ENCODE results near the gene B4GALNT2. TPM values are rescaled to one million over a fixed set of nuclear protein-coding genes. Genes with fewer than 3 reads are reported as not detected.
"Not testable (repeated sequence)": the region's sequence is repeated elsewhere in the genome, so short reads cannot be mapped to it uniquely, and the experiment has no call there.

B4GALNT2 gene
- total RNA-seq, 4 donors from 2014 or later = 0.33 to 10.1 (median 3.9) TPM

DNA sequence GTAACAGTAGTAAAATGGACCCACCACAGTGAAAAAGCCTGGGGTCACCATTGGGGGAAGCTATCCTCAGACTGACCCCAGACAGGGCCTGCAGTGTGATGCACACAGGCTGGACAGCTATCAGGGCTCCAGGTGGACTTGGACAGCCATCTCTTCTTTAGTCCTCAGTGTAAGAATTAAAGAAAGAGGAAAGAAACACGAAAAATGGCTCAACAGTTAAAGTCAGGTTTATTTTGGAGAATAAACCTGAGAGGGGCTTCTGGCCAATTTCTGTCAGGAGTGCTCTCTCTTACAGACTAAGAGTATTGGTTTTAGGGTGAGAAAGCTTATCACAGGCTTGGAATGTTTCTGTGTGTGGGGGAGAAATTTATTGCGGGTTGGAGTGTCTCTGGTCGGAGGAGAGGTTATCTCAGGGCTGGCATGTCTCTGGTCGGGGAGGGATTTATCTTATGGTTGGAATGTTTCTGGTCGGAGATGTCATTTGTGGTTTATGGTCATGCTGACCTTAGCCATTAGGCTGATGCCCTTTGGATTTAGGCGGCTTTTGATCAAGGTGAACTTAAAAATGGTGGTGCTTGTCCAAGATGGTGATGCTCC is 10.8 kb upstream of the B4GALNT2 start:
- no peak overlapping the region for H3K4me3 ChIP-seq (replicated peaks in 1 of 3)
- H3K27me3 ChIP-seq = no peaks in the 10 kb centered on the region
- no peak for TF ChIP-seq POLR2A (IDR thresholded peaks at IDR 0.05)
- TF ChIP-seq, protein P1, sequence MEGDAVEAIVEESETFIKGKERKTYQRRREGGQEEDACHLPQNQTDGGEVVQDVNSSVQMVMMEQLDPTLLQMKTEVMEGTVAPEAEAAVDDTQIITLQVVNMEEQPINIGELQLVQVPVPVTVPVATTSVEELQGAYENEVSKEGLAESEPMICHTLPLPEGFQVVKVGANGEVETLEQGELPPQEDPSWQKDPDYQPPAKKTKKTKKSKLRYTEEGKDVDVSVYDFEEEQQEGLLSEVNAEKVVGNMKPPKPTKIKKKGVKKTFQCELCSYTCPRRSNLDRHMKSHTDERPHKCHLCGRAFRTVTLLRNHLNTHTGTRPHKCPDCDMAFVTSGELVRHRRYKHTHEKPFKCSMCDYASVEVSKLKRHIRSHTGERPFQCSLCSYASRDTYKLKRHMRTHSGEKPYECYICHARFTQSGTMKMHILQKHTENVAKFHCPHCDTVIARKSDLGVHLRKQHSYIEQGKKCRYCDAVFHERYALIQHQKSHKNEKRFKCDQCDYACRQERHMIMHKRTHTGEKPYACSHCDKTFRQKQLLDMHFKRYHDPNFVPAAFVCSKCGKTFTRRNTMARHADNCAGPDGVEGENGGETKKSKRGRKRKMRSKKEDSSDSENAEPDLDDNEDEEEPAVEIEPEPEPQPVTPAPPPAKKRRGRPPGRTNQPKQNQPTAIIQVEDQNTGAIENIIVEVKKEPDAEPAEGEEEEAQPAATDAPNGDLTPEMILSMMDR (IDR thresholded peaks at IDR 0.05) = no peak
- no peak overlapping the region for H3K27ac ChIP-seq
- no peaks in the 10 kb centered on the region for H3K36me3 ChIP-seq
- intact Hi-C loops (cut with DNase I) = no loop called here
- WGBS, 2 donors = 93 to 95% methylated on average over 6 of the region's 6 CpGs
- DNase-seq = no peak
- peaks cover 22 to 26% of the 10 kb centered on the region in 2 donors for H3K4me1 ChIP-seq
- H3K9me3 ChIP-seq = no peaks in the 10 kb centered on the region

DNA sequence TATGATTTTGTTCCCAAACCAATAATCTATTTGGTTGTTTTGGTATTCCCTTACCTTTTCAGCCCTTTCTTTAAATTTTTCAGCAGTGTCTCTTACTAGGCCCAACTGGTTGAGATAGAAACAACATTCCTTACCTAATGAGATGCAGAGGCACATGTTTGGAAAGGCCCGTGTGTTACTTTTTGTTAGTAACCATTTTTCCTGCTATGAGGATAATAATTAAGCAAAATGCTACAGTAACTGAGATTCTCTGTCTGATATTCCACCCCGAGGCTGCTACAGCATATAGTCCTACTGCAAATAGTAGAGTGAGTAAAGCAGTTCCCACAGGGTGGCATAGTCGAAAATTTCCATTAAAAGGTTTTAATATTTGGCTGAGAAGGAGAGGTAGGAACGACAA is 10.0 kb upstream of the B4GALNT2 start:
- peak overlapping the region in 2 of 3 donors; percentile 82 to 86 for H3K27ac ChIP-seq
- H3K27me3 ChIP-seq = no peaks in the 10 kb centered on the region
- peaks cover 24 to 31% of the 10 kb centered on the region in 2 donors for H3K4me1 ChIP-seq
- TF ChIP-seq, protein P1 (IDR thresholded peaks at IDR 0.05) = no peak
- TF ChIP-seq POLR2A (IDR thresholded peaks at IDR 0.05) = no peak
- H3K9me3 ChIP-seq = no peaks in the 10 kb centered on the region
- intact Hi-C loops (cut with DNase I) = no loop called here
- 61 to 65% methylated on average over 4 of the region's 4 CpGs for WGBS, 2 donors
- H3K36me3 ChIP-seq = no peaks in the 10 kb centered on the region
- no peak for DNase-seq
- H3K4me3 ChIP-seq (replicated peaks in 1 of 3) = no peak overlapping the region

DNA sequence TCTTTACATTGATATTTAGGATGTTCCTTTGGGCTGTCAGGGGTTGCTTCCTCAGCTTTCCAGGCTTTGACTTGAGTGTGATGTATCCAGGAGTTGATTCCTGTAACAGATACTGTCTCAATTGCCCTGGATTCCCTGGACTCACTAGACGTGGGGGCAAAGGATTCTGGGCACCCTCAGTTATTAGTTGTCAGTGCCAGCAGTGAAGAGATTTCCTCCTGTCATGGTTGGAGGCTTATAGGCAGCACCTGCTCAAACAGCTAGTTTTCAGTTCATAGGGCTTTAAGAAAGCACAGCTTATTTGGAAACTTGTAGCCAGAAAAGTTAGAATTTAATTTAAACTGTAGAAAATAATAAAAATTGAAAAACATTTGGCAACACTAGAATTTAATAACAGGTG is 9.5 kb upstream of the B4GALNT2 start:
- no peak overlapping the region for H3K4me3 ChIP-seq (replicated peaks in 1 of 3)
- no peaks in the 10 kb centered on the region for H3K36me3 ChIP-seq
- peak overlapping the region; percentile 59 to 86 (median 82) for H3K27ac ChIP-seq
- H3K4me1 ChIP-seq = peaks cover 24 to 29% of the 10 kb centered on the region in 2 donors
- intact Hi-C loops (cut with DNase I) = no loop called here
- TF ChIP-seq, protein P1 (IDR thresholded peaks at IDR 0.05) = no peak
- TF ChIP-seq POLR2A (IDR thresholded peaks at IDR 0.05) = no peak
- no peaks in the 10 kb centered on the region for H3K27me3 ChIP-seq
- 4 to 21% methylated on average over 1 of the region's 1 CpG for WGBS, 2 donors
- no peaks in the 10 kb centered on the region for H3K9me3 ChIP-seq
- DNase-seq = peak; percentile 65 to 67

DNA sequence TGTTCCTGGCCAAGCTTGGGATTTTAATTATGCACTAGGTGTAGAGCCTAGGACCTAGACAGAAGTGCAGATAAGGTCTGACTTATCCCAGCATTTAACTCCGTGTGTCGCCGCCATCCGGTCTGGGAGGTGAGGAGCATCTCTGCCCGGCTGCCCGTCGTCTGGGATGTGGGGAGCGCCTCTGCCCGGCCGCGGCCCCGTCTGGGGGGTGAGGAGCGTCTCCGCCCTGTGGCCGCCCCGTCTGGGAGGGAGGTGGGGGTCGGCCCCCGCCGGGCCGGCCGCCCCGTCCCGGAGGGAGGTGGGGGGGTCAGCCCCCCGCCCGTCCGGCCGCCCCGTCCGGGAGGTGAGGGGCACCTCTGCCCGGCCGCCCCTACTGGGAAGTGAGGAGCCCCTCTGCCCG is 7.1 kb upstream of the B4GALNT2 start:
- Histone ChIP-seq H3K4me1 (peaks cover 24 to 29% of the 10 kb centered on the region in 2 donors), H3K27ac (peak overlapping the region in 2 of 3 donors; percentile 41 to 59), H3K9me3 (no peaks in the 10 kb centered on the region), H3K27me3 (no peaks in the 10 kb centered on the region), H3K4me3 (replicated peaks in 1 of 3) (no peak overlapping the region), H3K36me3 (no peaks in the 10 kb centered on the region)
- WGBS, 2 donors = 93 to 100% methylated on average over 3 to 15 of the region's 32 CpGs
- DNase-seq = no peak
- TF ChIP-seq, protein P1 (IDR thresholded peaks at IDR 0.05) = no peak
- TF ChIP-seq POLR2A (IDR thresholded peaks at IDR 0.05) = no peak
- intact Hi-C loops (cut with DNase I) = no loop called here

DNA sequence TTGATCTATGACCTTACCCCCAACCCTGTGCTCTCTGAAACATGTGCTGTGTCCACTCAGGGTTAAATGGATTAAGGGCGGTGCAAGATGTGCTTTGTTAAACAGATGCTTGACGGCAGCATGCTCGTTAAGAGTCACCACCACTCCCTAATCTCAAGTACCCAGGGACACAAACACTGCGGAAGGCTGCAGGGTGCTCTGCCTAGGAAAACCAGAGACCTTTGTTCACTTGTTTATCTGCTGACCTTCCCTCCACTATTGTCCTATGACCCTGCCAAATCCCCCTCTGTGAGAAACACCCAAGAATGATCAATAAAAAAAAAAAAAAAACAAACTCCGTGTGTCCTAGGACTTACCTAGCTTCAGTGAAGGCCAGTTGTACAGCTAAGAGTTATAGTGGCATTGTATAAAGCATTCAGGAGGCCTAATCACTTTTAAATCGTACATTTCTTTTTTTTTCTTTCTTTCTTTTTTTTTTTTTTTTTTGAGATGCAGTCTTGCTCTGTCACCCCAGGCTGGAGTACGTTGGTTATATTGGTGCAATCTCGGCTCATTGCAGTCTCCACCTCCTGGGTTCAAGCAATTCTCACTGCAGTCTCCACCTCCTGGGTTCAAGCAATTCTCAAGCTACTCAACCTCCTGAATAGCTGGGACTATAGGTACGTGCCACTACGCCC is 6.2 kb upstream of the B4GALNT2 start:
- H3K4me3 ChIP-seq (replicated peaks in 1 of 3); H3K9me3 ChIP-seq; H3K36me3 ChIP-seq; intact Hi-C loops (cut with DNase I); H3K27me3 ChIP-seq: not testable (repeated sequence)
- peaks cover 24 to 29% of the 10 kb centered on the region in 2 donors for H3K4me1 ChIP-seq
- H3K27ac ChIP-seq = peak overlapping the region; percentile 36 to 85 (median 67)
- peak in 1 of 2 donors; percentile 52 for TF ChIP-seq POLR2A (IDR thresholded peaks at IDR 0.05)
- peak; percentile 35 to 39 for DNase-seq
- WGBS, 2 donors = 24 to 39% methylated on average over 10 of the region's 10 CpGs

DNA sequence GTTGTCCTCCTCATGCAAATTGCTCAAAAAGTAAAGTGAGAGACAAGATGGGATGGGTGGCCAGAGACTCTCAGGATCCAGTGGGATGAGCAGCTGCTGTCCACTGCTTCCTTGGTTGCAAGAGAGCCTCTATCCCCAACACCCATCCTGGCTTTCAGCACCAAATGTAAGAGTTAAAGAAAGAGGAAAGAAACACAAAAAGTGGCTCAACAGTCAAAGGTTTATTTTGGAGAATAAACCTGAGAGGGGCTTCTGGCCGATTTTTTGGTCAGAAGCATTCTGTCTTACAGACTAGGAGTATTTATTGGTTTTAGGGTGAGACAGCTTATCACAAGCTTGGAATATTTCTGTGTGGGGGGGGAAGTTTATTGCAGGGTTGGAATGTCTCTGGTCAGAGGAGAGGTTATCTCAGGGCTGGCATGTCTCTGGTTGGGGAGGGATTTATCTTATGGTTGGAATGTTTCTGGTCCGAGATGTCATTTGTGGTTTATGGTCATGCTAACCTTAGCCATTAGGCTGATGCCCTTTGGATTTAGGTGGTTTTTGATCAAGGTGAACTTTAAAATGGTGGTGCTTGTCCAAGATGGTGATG is 3.1 kb upstream of the B4GALNT2 start:
- H3K27me3 ChIP-seq = not testable (repeated sequence)
- WGBS, 2 donors = 22 to 53% methylated on average over 2 of the region's 2 CpGs

More for the DNA sequence above, 3.1 kb upstream of the B4GALNT2 start:
- H3K9me3 ChIP-seq; DNase-seq; H3K4me3 ChIP-seq (replicated peaks in 1 of 3); H3K36me3 ChIP-seq; H3K27ac ChIP-seq; intact Hi-C loops (cut with DNase I): not testable (repeated sequence)
- H3K4me1 ChIP-seq = peaks cover 8 to 21% of the 10 kb centered on the region in 2 donors

Measured in thyroid gland (tissue), 4 donors.